Heart right ventricle (tissue), 16 donors: ENCODE results near the gene TMEM154. TPM values are rescaled to one million over a fixed set of nuclear protein-coding genes. Genes with fewer than 3 reads are reported as not detected.
A peak's percentile ranks its signal among the peaks of the same experiment; 100 is the strongest.

ENCODE experiments used
- ATAC-seq, 8 donors: fragments of 200-7000 bp; cut with Tn5 transposase; one replicate each; pipeline ENCODE4 v1.9.1; 2020; ENCODE audit warnings: mild to moderate bottlenecking in 8 of 8, moderate library complexity in 8 of 8, moderate number of reproducible peaks in 1 of 8
- DNase-seq, 2 donors: peaks; one replicate each; pipeline ENCODE4 v3.0.0-alpha.2; 2020
- H3K27ac ChIP-seq, 10 donors: fragments of 200-600 bp; sonication (generic) in 2 of 10; one replicate each; pipeline versions ENCODE4 v1.5.0 to v1.8.0; 2020 to 2022; ENCODE audit warnings: mild to moderate bottlenecking in 3 of 10
- H3K27me3 ChIP-seq, 7 donors: fragments of 200-600 bp; one replicate each; pipeline ENCODE4 v1.8.0; 2021 to 2022; ENCODE audit warnings: mild to moderate bottlenecking in 2 of 7
- H3K36me3 ChIP-seq, 9 donors: fragments of 200-600 bp; sonication (generic) in 1 of 9; one replicate each; pipeline versions ENCODE4 v1.5.0 to v1.8.0; 2020 to 2022; ENCODE audit warnings: mild to moderate bottlenecking in 2 of 9
- H3K4me1 ChIP-seq, 9 donors: fragments of 200-600 bp; sonication (generic) in 1 of 9; one replicate each; pipeline versions ENCODE4 v1.5.0 to v1.8.0; 2020 to 2022; ENCODE audit warnings: mild to moderate bottlenecking in 4 of 9
- H3K4me3 ChIP-seq, 10 donors: fragments of 200-600 bp; sonication (generic) in 2 of 10; one replicate each; pipeline versions ENCODE4 v1.5.0 to v1.8.0; 2020 to 2022; ENCODE audit warnings: mild to moderate bottlenecking in 7 of 10, moderate library complexity in 2 of 10
- H3K9me3 ChIP-seq, 11 donors: fragments of 200-600 bp in 10 of 11; sonication (generic) in 2 of 11; one replicate each; pipeline versions ENCODE4 v1.5.0 to v1.8.0; 2013 to 2022; ENCODE audit warnings: mild to moderate bottlenecking in 2 of 11, control low read depth in 1 of 11, moderate library complexity in 1 of 11
- CTCF ChIP-seq, 9 donors: fragments of 200-600 bp; sonication (generic) in 2 of 9; IDR thresholded peaks; one replicate each; pipeline versions ENCODE4 v1.5.0 to v1.8.0; 2021 to 2022; ENCODE audit warnings: antibody characterized with exemption in 9 of 9, mild to moderate bottlenecking in 5 of 9, moderate library complexity in 1 of 9
- WGBS, 2 donors: extraction: QIAGEN DNeasy Blood & Tissue Kit; methylation state at CpG; one replicate each; pipeline ENCODE4 v1.1.7; 2013; ENCODE audit warnings: inconsistent platforms in 1 of 2; 5-methylcytosine and 5-hydroxymethylcytosine counted together
- intact Hi-C, 10 donors: fragments of 100-400 bp; cut with DNase I; formaldehyde crosslinking; loops; one replicate each; pipeline versions ENCODE4 v1.11.1 to v1.14.2; 2022
- polyA plus RNA-seq, 2 donors: library from polyadenylated mRNA; stranded (reverse); fragments of 200-250 nt; gene quantifications; one replicate each; pipeline ENCODE4 v1.2.3, GENCODE V29; 2013
- total RNA-seq, 10 donors: library from RNA; stranded (reverse); fragmentation: NEBNext Ultra II Directional in 3 of 10; extraction: Animal tissue kit (Norgen Biotek cat#: 25700) in 3 of 10; gene quantifications; one replicate each; pipeline versions ENCODE4 v1.2.1 to v1.2.4, GENCODE V29; 2021 to 2023
- donor health status: Arrhythmogenic right ventricular cardiomyopathy.
- donor health status: ischemic (EF 13 %, LVEDD 7.1; RV severe dilation, severe dysfunction).
- donor health status: healthy with polysubstance abuse.
- donor health status: DM: no; HTN: yes; CAD: no.
- donor health status: DM: no; HTN: no; CAD: no.
- donor health status: ischemic (EF 25% LVEDD 6.9; RV normal size, moderate dysfunction).
- donor health status: ischemic (EF 25% LVEDD 5.7; RV mildly dilated, moderate dysfunction).
- donor health status: healthy.
- donor health status: DM: yes; HTN: yes; CAD: no.
- donor health status: Ischemic cardiomyopathy.
- donor health status: ischemic (EF 35%, LVEDD 5.7; RV mildly dilated, moderate dysfunction).
- donor health status: nonischemic (EF 11% LVEDD 7.7; RV severe dilation, severe dysfunction).
- donor health status: DM: yes; HTN: yes; CAD: no.
- donor health status: PGD.
- donor health status: ischemic (EF 29% LVEDD 5.4; RV normal size, mild dysfunction).
- donor health status: nonischemic (EF 23%, LVEDD 6.1; RV moderate dilation, normal function).

Gene TMEM154
- total and polyA plus RNA-seq, 12 donors = 0.25 to 5.4 (median 1.8) TPM

DNA sequence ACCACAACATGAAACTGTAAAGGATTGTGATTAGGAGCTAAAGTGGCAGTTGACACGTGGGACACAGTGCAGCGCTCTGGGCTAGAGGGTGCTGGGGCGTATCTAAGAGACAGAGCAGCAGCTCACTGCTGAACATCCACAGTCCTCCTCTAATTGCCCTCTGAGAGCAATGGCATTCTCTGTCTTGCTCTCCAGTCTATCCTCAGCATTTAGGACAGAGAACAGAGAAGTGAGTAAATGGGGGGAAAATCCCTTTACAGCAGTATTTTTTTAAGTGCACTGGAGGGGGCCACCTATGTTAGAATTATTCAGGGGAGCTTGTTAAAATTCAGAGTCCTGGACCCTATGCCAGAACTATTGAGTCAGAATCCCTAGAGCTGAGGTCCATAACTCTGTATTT is 4.2 kb upstream of the TMEM154 start:
- 29 to 44% methylated on average over 3 of the region's 3 CpGs for WGBS, 2 donors
- peak; percentile 67 to 89 (median 77) for ATAC-seq
- peak; percentile 37 to 44 for DNase-seq
- Histone ChIP-seq H3K36me3 (no peaks in the 10 kb centered on the region), H3K9me3 (no peaks in the 10 kb centered on the region), H3K4me3 (no peak overlapping the region), H3K4me1 (peaks cover 0 to 46% (median 18%) of the 10 kb centered on the region in 9 donors), H3K27me3 (no peaks in the 10 kb centered on the region), H3K27ac (peak overlapping the region in 4 of 10 donors; percentile 7 to 64 (median 34))
- intact Hi-C loops = loop anchor here in 1 of 10 donors (5.0 kb wide), 1 partner anchor 37 kb away; no protein-coding TSS in a partner anchor
- TF ChIP-seq CTCF (IDR thresholded peaks at IDR 0.05) = no peak

- Histone ChIP-seq H3K4me3 (no peak overlapping the region), H3K36me3 (no peaks in the 10 kb centered on the region), H3K9me3 (no peaks in the 10 kb centered on the region), H3K27me3 (no peaks in the 10 kb centered on the region), H3K4me1 (peaks cover 0 to 49% (median 15%) of the 10 kb centered on the region in 9 donors), H3K27ac (no peak overlapping the region)
- no peak for TF ChIP-seq CTCF (IDR thresholded peaks at IDR 0.05)
- ATAC-seq (no peak), DNase-seq (no peak)
- WGBS, 2 donors = 52 to 53% methylated on average over 9 of the region's 9 CpGs
- intact Hi-C loops = loop anchor here in 1 of 10 donors (5.0 kb wide), 1 partner anchor 35 kb away; no protein-coding TSS in a partner anchor
Measured at GRCh38 chr4:152682143-152682941, 2.5 kb upstream of the TMEM154 start.

- ATAC-seq = no peak
- Histone ChIP-seq H3K27ac (peak overlapping the region in 1 of 10 donors; percentile 86), H3K9me3 (no peaks in the 10 kb centered on the region), H3K4me3 (no peak overlapping the region), H3K4me1 (peaks cover 0 to 38% (median 8%) of the 10 kb centered on the region in 9 donors), H3K27me3 (no peaks in the 10 kb centered on the region), H3K36me3 (no peaks in the 10 kb centered on the region)
- DNase-seq = no peak
- WGBS, 2 donors = 79 to 89% methylated on average over 8 of the region's 8 CpGs
- intact Hi-C loops = loop anchor here in 1 of 10 donors (5.0 kb wide), 1 partner anchor 34 kb away; no protein-coding TSS in a partner anchor
- TF ChIP-seq CTCF (IDR thresholded peaks at IDR 0.05) = no peak
Measured at GRCh38 chr4:152680988-152681603, 1.3 kb upstream of the TMEM154 start.

DNA sequence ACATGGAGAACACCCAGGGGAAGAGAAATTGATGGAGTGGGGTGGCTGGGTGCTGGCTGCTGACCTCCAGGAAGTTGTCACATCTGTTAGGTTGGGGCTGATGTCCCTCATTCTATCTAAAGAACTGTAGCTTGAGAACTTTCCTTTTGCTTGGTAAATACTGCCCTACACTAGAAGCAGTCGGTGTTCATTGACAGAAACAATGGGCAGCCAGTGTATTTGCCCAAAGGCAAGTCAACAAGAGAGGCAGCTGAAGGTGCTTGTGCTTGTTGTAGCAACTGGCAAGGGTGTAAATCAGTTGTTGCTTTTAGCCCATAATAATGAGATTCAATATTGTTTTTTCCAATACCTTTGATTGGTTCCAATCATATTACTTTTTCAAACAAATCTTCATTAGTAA is 956 bp downstream of the TMEM154 start:
- no peak for TF ChIP-seq CTCF (IDR thresholded peaks at IDR 0.05)
- Histone ChIP-seq H3K36me3 (peaks cover 0 to 7% (median 0%) of the 10 kb centered on the region in 9 donors), H3K4me3 (peak overlapping the region in 6 of 10 donors; percentile 47 to 62 (median 58)), H3K27ac (peak overlapping the region in 2 of 10 donors; percentile 44 to 86), H3K9me3 (no peaks in the 10 kb centered on the region), H3K4me1 (peaks cover 0 to 27% (median 6%) of the 10 kb centered on the region in 9 donors), H3K27me3 (no peaks in the 10 kb centered on the region)
- ATAC-seq (no peak), DNase-seq (no peak)
- intact Hi-C loops = no loop called here
- WGBS, 2 donors = 83 to 91% methylated on average over 1 of the region's 1 CpG
